Breast epithelium (tissue), 4 donors: ENCODE results near the gene MYO1F. TPM values are rescaled to one million over a fixed set of nuclear protein-coding genes. Genes with fewer than 3 reads are reported as not detected.

Source experiments
- DNase-seq, 2 donors: peaks; one replicate each; pipeline ENCODE4 v3.0.0-alpha.2; 2019; ENCODE audit warnings: low spot score in 2 of 2
- H3K27ac ChIP-seq, 2 donors: fragments of 200-600 bp; sonication (generic) in 1 of 2; one replicate each; pipeline ENCODE4 v1.5.1; 2016 to 2019; ENCODE audit warnings: mild to moderate bottlenecking in 1 of 2
- H3K27me3 ChIP-seq, 2 donors: fragments of 200-600 bp; sonication (generic) in 1 of 2; one replicate each; pipeline versions ENCODE4 v1.5.1 to v1.6.0; 2017 to 2019; ENCODE audit warnings: control low read depth in 1 of 2, mild to moderate bottlenecking in 1 of 2
- H3K36me3 ChIP-seq: fragments of 200-600 bp; one replicate; pipeline ENCODE4 v1.5.1; 2019
- H3K4me1 ChIP-seq, 2 donors: fragments of 200-600 bp; sonication (generic); one replicate each; pipeline ENCODE4 v1.5.1; 2016 to 2019; ENCODE audit warnings: control low read depth in 1 of 2
- H3K4me3 ChIP-seq, 3 donors: fragments of 200-600 bp; sonication (generic); 1 replicate in 2 of 3; 2 replicates in 1 of 3; pipeline ENCODE4 v1.5.1; 2016 to 2019; ENCODE audit warnings: mild to moderate bottlenecking in 3 of 3, moderate library complexity in 2 of 3
- H3K9me3 ChIP-seq, 2 donors: fragments of 200-600 bp; sonication (generic) in 1 of 2; one replicate each; pipeline ENCODE4 v1.5.1; 2016 to 2019; ENCODE audit warnings: control low read depth in 1 of 2
- CTCF ChIP-seq, 3 donors: fragments of 450-650 bp; IDR thresholded peaks; one replicate each; pipeline ENCODE4 v1.5.1; 2016 to 2017; ENCODE audit warnings: antibody characterized with exemption in 3 of 3, mild to moderate bottlenecking in 3 of 3, moderate library complexity in 3 of 3
- POLR2A ChIP-seq: fragments of 450-650 bp; IDR thresholded peaks from one replicate; pipeline ENCODE4 v1.6.1; 2016; ENCODE audit warnings: antibody characterized with exemption, mild to moderate bottlenecking, moderate library complexity
- POLR2AphosphoS5 ChIP-seq, 3 donors: sonication (generic); formaldehyde crosslinking; IDR thresholded peaks; one replicate each; pipeline ENCODE4 v1.6.1; 2017; ENCODE audit warnings: antibody characterized with exemption in 3 of 3
- intact Hi-C: fragments of 100-400 bp; cut with DNase I; formaldehyde crosslinking; loops from one replicate; pipeline ENCODE4 v1.15.1; 2023; ENCODE audit warnings: low total_unique reads
- total RNA-seq, 3 donors: library from RNA; depleted of rRNA; stranded (reverse); fragments of >200 nt; gene quantifications; one replicate each; pipeline ENCODE4 v1.1.0, GENCODE V29; 2016

The MYO1F gene
- total RNA-seq, 3 donors from 2014 or later = 8.5 to 31.0 (median 11.3) TPM

DNA sequence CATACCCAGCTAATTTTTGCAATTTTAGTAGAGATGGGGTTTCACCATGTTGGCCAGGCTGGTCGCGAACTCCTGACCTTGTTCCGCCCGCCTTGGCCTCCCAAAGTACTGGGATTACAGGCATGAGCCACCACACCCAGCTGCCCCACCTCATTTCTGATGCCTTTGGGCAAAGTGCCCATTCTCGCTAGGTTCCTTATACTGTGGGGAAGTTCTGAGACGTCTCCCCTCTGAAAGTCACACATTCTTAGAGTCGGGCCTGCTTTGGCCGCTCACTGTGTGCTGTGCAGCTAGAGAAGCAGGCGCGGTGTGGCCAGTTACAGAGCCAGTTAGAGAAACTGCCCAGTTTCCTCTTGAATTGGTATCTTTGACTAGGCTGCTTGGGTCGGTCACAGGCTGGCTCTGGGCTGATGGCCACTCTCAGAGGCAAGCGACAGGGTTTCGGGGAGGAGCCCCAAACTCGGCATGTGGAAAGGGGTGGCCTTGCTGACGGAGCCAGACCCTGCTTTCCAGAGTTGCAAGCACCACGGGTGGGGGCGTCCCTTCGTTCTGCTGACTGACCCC lies 92.8 kb downstream of the MYO1F start:
- Histone ChIP-seq H3K4me3 (no peak overlapping the region), H3K27ac (no peak overlapping the region), H3K4me1 (peaks cover 3 to 8% of the 10 kb centered on the region in 2 donors), H3K27me3 (no peaks in the 10 kb centered on the region), H3K36me3 (peaks cover 3% of the 10 kb centered on the region), H3K9me3 (no peaks in the 10 kb centered on the region)
- peak in 1 of 2 donors; percentile 32 for DNase-seq
- TF ChIP-seq POLR2A = no peak
- TF ChIP-seq POLR2AphosphoS5 (IDR thresholded peaks at IDR 0.05) = no peak
- no peak for TF ChIP-seq CTCF (IDR thresholded peaks at IDR 0.05)
- intact Hi-C loops = no loop called here

GRCh38 chr19:8483165-8483564 lies 94.1 kb downstream of the MYO1F start:
- Histone ChIP-seq H3K27ac (no peak overlapping the region), H3K36me3 (peaks cover 3% of the 10 kb centered on the region), H3K27me3 (no peaks in the 10 kb centered on the region), H3K4me1 (peaks cover 3 to 8% of the 10 kb centered on the region in 2 donors), H3K9me3 (no peaks in the 10 kb centered on the region), H3K4me3 (no peak overlapping the region)
- no peak for DNase-seq
- intact Hi-C loops = no loop called here
- TF ChIP-seq POLR2AphosphoS5 (IDR thresholded peaks at IDR 0.05) (no peak), CTCF (IDR thresholded peaks at IDR 0.05) (no peak), POLR2A (no peak)

GRCh38 chr19:8482696-8483095 lies 94.5 kb downstream of the MYO1F start:
- H3K36me3 ChIP-seq = peaks cover 3% of the 10 kb centered on the region
- no peak overlapping the region for H3K4me3 ChIP-seq
- DNase-seq = no peak
- peaks cover 3 to 8% of the 10 kb centered on the region in 2 donors for H3K4me1 ChIP-seq
- H3K27me3 ChIP-seq = no peaks in the 10 kb centered on the region
- no peaks in the 10 kb centered on the region for H3K9me3 ChIP-seq
- no peak overlapping the region for H3K27ac ChIP-seq
- intact Hi-C loops = no loop called here
- TF ChIP-seq CTCF (IDR thresholded peaks at IDR 0.05) (no peak), POLR2AphosphoS5 (IDR thresholded peaks at IDR 0.05) (no peak), POLR2A (no peak)

DNA sequence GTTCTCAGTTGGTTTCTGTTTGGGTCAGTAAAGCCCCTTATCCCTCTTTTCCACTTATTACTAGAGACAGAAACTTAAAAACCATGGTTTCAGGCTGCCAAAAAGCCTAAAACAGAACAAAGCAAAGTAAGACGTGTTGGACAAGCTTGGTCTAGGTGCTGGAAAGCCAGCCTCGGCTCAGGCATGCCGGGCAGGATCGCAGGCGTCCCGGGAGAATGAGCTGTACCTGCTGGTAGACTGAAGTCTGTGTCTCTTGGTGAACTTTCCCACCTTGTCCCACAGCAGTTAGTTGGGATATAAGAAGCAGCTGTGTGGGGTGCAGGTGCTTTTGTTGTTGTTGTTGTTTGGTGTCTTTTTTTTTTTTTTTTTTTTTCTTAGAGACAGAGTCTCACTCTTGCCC lies 95.6 kb downstream of the MYO1F start:
- Histone ChIP-seq H3K27me3 (no peaks in the 10 kb centered on the region), H3K36me3 (peaks cover 3% of the 10 kb centered on the region), H3K27ac (no peak overlapping the region), H3K9me3 (no peaks in the 10 kb centered on the region), H3K4me1 (peaks cover 3 to 8% of the 10 kb centered on the region in 2 donors), H3K4me3 (no peak overlapping the region)
- DNase-seq = no peak
- TF ChIP-seq POLR2AphosphoS5 (IDR thresholded peaks at IDR 0.05) (no peak), CTCF (IDR thresholded peaks at IDR 0.05) (no peak), POLR2A (no peak)
- intact Hi-C loops = no loop called here

DNA sequence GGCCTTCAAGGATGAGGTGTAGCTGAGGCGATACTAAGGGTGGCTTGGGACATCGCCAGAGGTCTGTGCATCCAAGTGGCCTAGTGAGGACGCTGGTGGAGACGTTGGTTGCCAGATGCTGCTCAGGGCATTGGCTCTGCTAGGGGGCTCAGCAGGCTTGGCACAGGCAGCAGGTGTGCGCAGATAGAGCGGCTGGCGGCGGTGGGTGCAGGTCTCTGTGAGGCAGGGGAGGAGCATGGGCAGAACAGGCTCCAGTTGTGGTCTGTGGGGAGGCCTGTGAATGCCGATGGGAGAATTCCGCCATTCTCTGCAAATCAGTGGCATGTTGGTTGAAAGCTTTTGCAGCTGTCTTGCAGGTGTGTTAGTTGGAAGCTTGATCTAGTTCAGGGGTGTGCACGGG lies 96.0 kb downstream of the MYO1F start:
- intact Hi-C loops = no loop called here
- Histone ChIP-seq H3K27ac (peak overlapping the region; percentile 13 to 19), H3K9me3 (no peaks in the 10 kb centered on the region), H3K27me3 (no peaks in the 10 kb centered on the region), H3K4me1 (peaks cover 3 to 8% of the 10 kb centered on the region in 2 donors), H3K4me3 (peak overlapping the region in 1 of 3 donors; percentile 1), H3K36me3 (peaks cover 3% of the 10 kb centered on the region)
- TF ChIP-seq POLR2A (no peak), CTCF (IDR thresholded peaks at IDR 0.05) (no peak), POLR2AphosphoS5 (IDR thresholded peaks at IDR 0.05) (no peak)
- DNase-seq = no peak
